Motor neuron (in vitro differentiated cells): ENCODE measurements around the gene IQCB1. TPM values are rescaled to one million over a fixed set of nuclear protein-coding genes. Genes with fewer than 3 reads are reported as not detected.
"Not testable (repeated sequence)": the region's sequence is repeated elsewhere in the genome, so short reads cannot be mapped to it uniquely, and the experiment has no call there.

Experiments
- ATAC-seq, 8 experiments: fragments of 200-7000 bp; cut with Tn5 transposase; replicated peaks in 6 of 8; 2 replicates each; pipeline ENCODE4 v1.8.0; 2021; ENCODE audit warnings: mild to moderate bottlenecking in 8 of 8, moderate library complexity in 8 of 8
- H3K27ac ChIP-seq, 2 donors: fragments of 250-450 bp; sonication (Bioruptor Pico); 2 replicates each; pipeline ENCODE4 v1.9.0; 2021; ENCODE audit warnings: antibody characterized with exemption in 2 of 2, mild to moderate bottlenecking in 2 of 2, moderate library complexity in 1 of 2
- H3K4me1 ChIP-seq, 2 donors: fragments of 250-450 bp; sonication (Bioruptor Pico); replicated peaks in 1 of 2; 2 replicates each; pipeline ENCODE4 v1.6.1; 2021; ENCODE audit warnings: antibody characterized with exemption in 2 of 2, mild to moderate bottlenecking in 2 of 2, moderate library complexity in 1 of 2
- H3K4me3 ChIP-seq, 5 donors: fragments of 250-450 bp; sonication (Bioruptor Pico); 2 replicates each; pipeline ENCODE4 v1.9.0; 2021; ENCODE audit warnings: antibody characterized with exemption in 5 of 5, mild to moderate bottlenecking in 5 of 5, moderate library complexity in 4 of 5
- WGBS, 10 experiments: fragments of 450-650 bp; shearing (Covaris generic); methylation state at CpG; one replicate each; pipeline ENCODE4 v1.0.0; 2022; 5-methylcytosine and 5-hydroxymethylcytosine counted together
- in situ Hi-C, 9 experiments: fragments of 400-800 bp; cut with MboI; loops; one replicate each; pipeline ENCODE4 v1.15.0; 2021; ENCODE audit warnings: low sequenced_read_pairs in 9 of 9, low pct_unique_long_range_greater_than_20kb in 2 of 9; ENCODE audit not compliant: unreplicated experiment in 9 of 9
- total RNA-seq, 8 experiments: library from RNA; unstranded; fragments of 300-600 nt; gene quantifications; 2 replicates each; pipeline versions ENCODE4 v1.2.3 to v1.2.4, GENCODE V29; 2022

Gene IQCB1
- total RNA-seq = 10 to 100 TPM; 20.0 to 46.6 (median 36.4) TPM

GRCh38 chr3:121834671-121835464, at the start of gene IQCB1, which contains the start of gene EAF2:
Gene IQCB1 (minus strand): TSS chr3:121835060. CDS start chr3:121828960, 6,100 bp downstream.
Gene EAF2 (plus strand): TSS chr3:121835209. CDS start chr3:121835286, 77 bp downstream.
- in situ Hi-C loops = no loop called here
- Histone ChIP-seq H3K27ac (peak within 1 kb of the TSS; percentile 12 to 66), H3K4me3 (peak within 1 kb of the TSS; percentile 48 to 77 (median 60)), H3K4me1 (peaks cover 2 to 11% of the 10 kb centered on the region in 2 donors)
- ATAC-seq = peak; percentile 97 to 99 (median 98)
- 0 to 5% (median 0%) methylated on average over 1 to 12 of the region's 54 CpGs; no CpG with 5 or more reads in 3 of the 10 experiments for WGBS, 10 experiments

DNA sequence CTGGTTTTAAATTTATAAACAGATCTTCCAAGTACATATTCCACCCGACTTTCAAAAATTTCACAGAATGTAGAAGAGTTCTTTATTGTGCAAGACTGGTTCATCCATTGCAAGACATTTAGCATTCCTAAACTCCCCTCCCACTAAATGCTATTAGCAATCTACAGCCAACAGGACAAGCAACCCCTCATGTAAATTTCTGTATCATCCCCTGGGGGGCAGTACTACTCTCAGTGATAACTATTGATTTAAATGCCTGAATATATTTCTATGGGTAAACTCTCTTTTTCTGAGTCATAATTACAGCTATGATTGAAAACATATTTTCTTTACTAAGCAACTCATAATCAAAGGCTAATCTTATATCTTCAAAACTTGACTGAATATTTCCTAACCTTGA, 48.6 kb upstream of the IQCB1 start:
- ATAC-seq = peak in 3 of 8 experiments; percentile 81 to 97 (median 90)
- Histone ChIP-seq H3K27ac (no peak overlapping the region), H3K4me1 (no peaks in the 10 kb centered on the region), H3K4me3 (no peak overlapping the region)
- 0 to 50% (median 0%) methylated on average over 1 of the region's 1 CpG; no CpG with 5 or more reads in 1 of the 10 experiments for WGBS, 10 experiments
- in situ Hi-C loops = no loop called here

DNA sequence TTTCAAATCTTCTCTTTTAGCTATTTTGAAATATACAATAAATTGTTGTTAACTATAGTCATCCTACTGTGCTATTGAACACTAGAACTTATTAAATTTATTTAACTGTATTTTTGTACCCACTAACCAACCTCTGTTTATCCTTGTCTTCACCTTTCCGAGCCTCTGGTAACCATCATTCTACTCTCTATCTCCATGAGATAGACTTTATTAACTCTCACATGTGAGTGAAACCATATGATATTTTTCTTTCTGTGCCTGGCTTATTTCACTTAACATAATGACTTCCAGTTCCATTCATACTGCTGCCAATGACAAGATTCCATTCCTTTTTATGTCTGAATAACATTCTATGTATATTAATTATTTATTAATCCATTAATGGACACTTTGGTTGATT, 43.6 kb upstream of the IQCB1 start:
- Histone ChIP-seq H3K4me3 (no peak overlapping the region), H3K4me1 (no peaks in the 10 kb centered on the region), H3K27ac (no peak overlapping the region)
- in situ Hi-C loops = no loop called here
- WGBS, 10 experiments = 0 to 100% (median 82%) methylated on average over 1 of the region's 1 CpG; no CpG with 5 or more reads in 2 of the 10 experiments
- no peak for ATAC-seq

DNA sequence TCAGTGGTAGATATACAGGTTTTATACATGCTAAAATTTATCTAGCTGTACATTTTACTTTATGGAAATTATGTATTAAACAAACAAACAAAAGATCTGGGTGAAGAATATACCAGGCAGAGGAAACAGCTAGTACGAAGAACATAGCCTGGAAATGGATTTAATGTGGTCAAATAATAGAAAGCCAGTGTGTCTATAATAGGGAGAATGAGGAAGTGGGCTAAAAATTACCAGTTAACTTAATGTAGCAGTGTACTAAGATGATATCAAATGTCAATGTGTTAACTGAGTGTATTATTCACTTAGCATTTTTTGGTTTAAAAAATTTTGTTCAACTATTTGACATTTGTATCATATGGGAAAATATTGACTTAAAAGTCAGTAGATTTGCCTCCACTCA, 36.6 kb upstream of the IQCB1 start:
- Histone ChIP-seq H3K4me3 (no peak overlapping the region), H3K4me1 (no peaks in the 10 kb centered on the region), H3K27ac (no peak overlapping the region)
- in situ Hi-C loops = loop anchor here in 1 of 9 experiments (25.0 kb wide), 1 partner anchor 216 kb away; no protein-coding TSS in a partner anchor
- no peak for ATAC-seq
- WGBS, 10 experiments = 18 to 100% (median 86%) methylated on average over 1 of the region's 1 CpG

GRCh38 chr3:121870717-121871116, 35.9 kb upstream of the IQCB1 start:
- Histone ChIP-seq H3K4me1 (no peaks in the 10 kb centered on the region), H3K27ac (no peak overlapping the region), H3K4me3 (no peak overlapping the region)
- in situ Hi-C loops = loop anchor here in 1 of 9 experiments (25.0 kb wide), 1 partner anchor 217 kb away; no protein-coding TSS in a partner anchor
- ATAC-seq = no peak

- H3K27ac ChIP-seq = no peak overlapping the region
- ATAC-seq = no peak
- in situ Hi-C loops = loop anchor here in 1 of 9 experiments (25.0 kb wide), 1 partner anchor 218 kb away; no protein-coding TSS in a partner anchor
- 51 to 100% (median 94%) methylated on average over 1 to 2 of the region's 2 CpGs; no CpG with 5 or more reads in 1 of the 10 experiments for WGBS, 10 experiments
- H3K4me3 ChIP-seq = no peak overlapping the region
- H3K4me1 ChIP-seq = no peaks in the 10 kb centered on the region
These were observed 34.9 kb upstream of the IQCB1 start for GRCh38 chr3:121869736-121870135.

- Histone ChIP-seq H3K27ac (no peak overlapping the region), H3K4me1 (no peaks in the 10 kb centered on the region), H3K4me3 (no peak overlapping the region)
- in situ Hi-C loops = loop anchor here in 1 of 9 experiments (25.0 kb wide), 1 partner anchor 224 kb away; no protein-coding TSS in a partner anchor
- no peak for ATAC-seq
These were observed 28.9 kb upstream of the IQCB1 start for GRCh38 chr3:121863801-121864200.

- 59 to 100% (median 89%) methylated on average over 1 to 6 of the region's 9 CpGs; no CpG with 5 or more reads in 4 of the 10 experiments for WGBS, 10 experiments
- in situ Hi-C loops = loop anchor here in 1 of 9 experiments (25.0 kb wide), 1 partner anchor 224 kb away; no protein-coding TSS in a partner anchor
These were observed 28.4 kb upstream of the IQCB1 start for GRCh38 chr3:121863247-121863646.

GRCh38 chr3:121857778-121858177, 22.9 kb upstream of the IQCB1 start:
- not testable (repeated sequence) for H3K27ac ChIP-seq, ATAC-seq
- in situ Hi-C loops = loop anchor here in 1 of 9 experiments (25.0 kb wide), 1 partner anchor 230 kb away; no protein-coding TSS in a partner anchor

More at GRCh38 chr3:121863247-121863646, 28.4 kb upstream of the IQCB1 start:
- not testable (repeated sequence) for ATAC-seq, H3K4me1 ChIP-seq, H3K4me3 ChIP-seq, H3K27ac ChIP-seq

GRCh38 chr3:121855555-121855954, 20.7 kb upstream of the IQCB1 start:
- in situ Hi-C loops = loop anchor here in 1 of 9 experiments (25.0 kb wide), 1 partner anchor 232 kb away; no protein-coding TSS in a partner anchor
- no peak overlapping the region for H3K27ac ChIP-seq
- H3K4me3 ChIP-seq = no peak overlapping the region
- H3K4me1 ChIP-seq = no peaks in the 10 kb centered on the region
- ATAC-seq = no peak
- 0 to 56% (median 41%) methylated on average over 2 to 5 of the region's 5 CpGs; no CpG with 5 or more reads in 1 of the 10 experiments for WGBS, 10 experiments

More at GRCh38 chr3:121857778-121858177, 22.9 kb upstream of the IQCB1 start:
- H3K4me3 ChIP-seq, H3K4me1 ChIP-seq: not testable (repeated sequence)
- no CpG with 5 or more reads among the region's 5 CpGs for WGBS, 10 experiments

- no peak overlapping the region for H3K4me3 ChIP-seq
- H3K27ac ChIP-seq = no peak overlapping the region
- 71 to 100% (median 80%) methylated on average over 1 to 2 of the region's 2 CpGs; no CpG with 5 or more reads in 3 of the 10 experiments for WGBS, 10 experiments
- in situ Hi-C loops = loop anchor here in 1 of 9 experiments (25.0 kb wide), 1 partner anchor 235 kb away; no protein-coding TSS in a partner anchor
- no peaks in the 10 kb centered on the region for H3K4me1 ChIP-seq
- no peak for ATAC-seq
These were observed 17.4 kb upstream of the IQCB1 start for GRCh38 chr3:121852256-121852655.

DNA sequence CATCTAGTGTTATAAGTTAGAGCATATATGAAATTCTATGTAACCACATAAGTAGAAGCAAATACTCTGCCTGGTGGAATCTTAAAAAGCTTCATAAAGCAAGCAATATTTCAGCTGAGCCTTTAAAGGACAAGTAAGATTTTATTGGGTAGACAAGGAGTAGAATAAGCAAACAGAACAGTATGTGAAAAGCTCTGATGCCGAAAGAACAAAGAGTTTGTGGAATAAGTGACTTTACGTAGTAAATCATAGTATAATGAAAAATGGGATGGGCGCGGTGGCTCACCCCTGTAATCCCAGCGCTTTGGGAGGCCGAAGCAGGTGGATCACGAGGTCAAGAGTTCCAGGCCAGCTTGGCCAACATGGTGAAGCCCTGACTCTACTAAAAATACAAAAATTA, 10.0 kb upstream of the IQCB1 start:
- in situ Hi-C loops = no loop called here
- no peak overlapping the region for H3K27ac ChIP-seq
- H3K4me1 ChIP-seq = no peaks in the 10 kb centered on the region
- 83 to 100% (median 93%) methylated on average over 1 to 7 of the region's 7 CpGs; no CpG with 5 or more reads in 3 of the 10 experiments for WGBS, 10 experiments
- no peak for ATAC-seq
- no peak overlapping the region for H3K4me3 ChIP-seq

GRCh38 chr3:121839962-121840361, 5.1 kb upstream of the IQCB1 start:
- Histone ChIP-seq H3K4me3 (no peak overlapping the region), H3K4me1 (peaks cover 0 to 5% of the 10 kb centered on the region in 2 donors), H3K27ac (no peak overlapping the region)
- in situ Hi-C loops = no loop called here
- WGBS, 10 experiments = 50 to 100% (median 91%) methylated on average over 1 to 18 of the region's 23 CpGs; no CpG with 5 or more reads in 1 of the 10 experiments
- ATAC-seq = no peak
